HEK293 (cell line): Measurements from ENCODE around the gene C4BPB.

Experiments used
- SP3 ChIP-seq: fragments of 450-650 bp; formaldehyde crosslinking; IDR thresholded peaks from 2 replicates; pipeline ENCODE4 v1.5.1; 2016; ENCODE audit warnings: missing biosample characterization, missing genetic modification characterization
- ZNF510 ChIP-seq: fragments of 450-650 bp; formaldehyde crosslinking; IDR thresholded peaks from 2 replicates; pipeline ENCODE4 v1.5.1; 2018; ENCODE audit warnings: mild to moderate bottlenecking, missing genetic modification characterization, missing biosample characterization; ENCODE audit not compliant: insufficient replicate concordance
- ZNF624 ChIP-seq: fragments of 450-650 bp; formaldehyde crosslinking; IDR thresholded peaks from 2 replicates; pipeline ENCODE4 v1.5.1; 2017; ENCODE audit warnings: missing biosample characterization, missing genetic modification characterization
- ZNF785 ChIP-seq: fragments of 450-650 bp; formaldehyde crosslinking; IDR thresholded peaks from 2 replicates; pipeline ENCODE4 v1.5.1; 2016; ENCODE audit warnings: missing biosample characterization, missing genetic modification characterization
- TF ChIP-seq, protein P1 (sequence below): IDR thresholded peaks from 2 replicates; pipeline ENCODE4 v1.6.1; 2011; ENCODE audit warnings: mild to moderate bottlenecking, low read depth, low read length, borderline replicate concordance
- TF ChIP-seq, protein P2 (sequence below): fragments of 450-650 bp; formaldehyde crosslinking; IDR thresholded peaks from 2 replicates; pipeline ENCODE4 v1.5.1; 2016; ENCODE audit warnings: missing biosample characterization, missing genetic modification characterization
- TF ChIP-seq, protein P3 (sequence below): fragments of 450-650 bp; formaldehyde crosslinking; IDR thresholded peaks from 2 replicates; pipeline ENCODE4 v1.5.1; 2016; ENCODE audit warnings: missing biosample characterization, missing genetic modification characterization
- TF ChIP-seq, protein P4 (sequence below): fragments of 450-650 bp; formaldehyde crosslinking; IDR thresholded peaks from 2 replicates; pipeline ENCODE4 v1.5.1; 2017; ENCODE audit warnings: missing biosample characterization, missing genetic modification characterization

DNA sequence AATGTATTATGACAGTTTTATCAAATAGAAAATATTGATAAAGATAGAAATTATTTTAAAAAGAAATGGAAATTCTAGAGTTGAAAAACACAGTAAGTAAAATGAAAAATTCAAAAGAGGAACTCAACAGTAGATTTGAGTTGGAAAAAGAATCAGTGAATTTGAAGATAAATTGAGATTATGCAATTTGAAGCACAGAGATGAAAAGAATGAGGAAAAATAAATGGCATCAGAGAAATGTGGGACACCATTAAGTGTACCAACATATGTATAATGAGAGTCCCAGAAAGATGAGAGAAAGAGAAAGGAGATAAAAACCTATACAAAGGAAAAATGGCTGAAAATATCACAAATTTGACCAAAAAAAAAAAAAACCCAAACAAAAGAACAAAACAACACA lies 40.4 kb downstream of the C4BPB start:
- no peak for TF ChIP-seq ZNF785 (tag by site-specific recombination)
- TF ChIP-seq, protein P1, sequence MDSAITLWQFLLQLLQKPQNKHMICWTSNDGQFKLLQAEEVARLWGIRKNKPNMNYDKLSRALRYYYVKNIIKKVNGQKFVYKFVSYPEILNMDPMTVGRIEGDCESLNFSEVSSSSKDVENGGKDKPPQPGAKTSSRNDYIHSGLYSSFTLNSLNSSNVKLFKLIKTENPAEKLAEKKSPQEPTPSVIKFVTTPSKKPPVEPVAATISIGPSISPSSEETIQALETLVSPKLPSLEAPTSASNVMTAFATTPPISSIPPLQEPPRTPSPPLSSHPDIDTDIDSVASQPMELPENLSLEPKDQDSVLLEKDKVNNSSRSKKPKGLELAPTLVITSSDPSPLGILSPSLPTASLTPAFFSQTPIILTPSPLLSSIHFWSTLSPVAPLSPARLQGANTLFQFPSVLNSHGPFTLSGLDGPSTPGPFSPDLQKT, result no peak
- TF ChIP-seq, protein P2, sequence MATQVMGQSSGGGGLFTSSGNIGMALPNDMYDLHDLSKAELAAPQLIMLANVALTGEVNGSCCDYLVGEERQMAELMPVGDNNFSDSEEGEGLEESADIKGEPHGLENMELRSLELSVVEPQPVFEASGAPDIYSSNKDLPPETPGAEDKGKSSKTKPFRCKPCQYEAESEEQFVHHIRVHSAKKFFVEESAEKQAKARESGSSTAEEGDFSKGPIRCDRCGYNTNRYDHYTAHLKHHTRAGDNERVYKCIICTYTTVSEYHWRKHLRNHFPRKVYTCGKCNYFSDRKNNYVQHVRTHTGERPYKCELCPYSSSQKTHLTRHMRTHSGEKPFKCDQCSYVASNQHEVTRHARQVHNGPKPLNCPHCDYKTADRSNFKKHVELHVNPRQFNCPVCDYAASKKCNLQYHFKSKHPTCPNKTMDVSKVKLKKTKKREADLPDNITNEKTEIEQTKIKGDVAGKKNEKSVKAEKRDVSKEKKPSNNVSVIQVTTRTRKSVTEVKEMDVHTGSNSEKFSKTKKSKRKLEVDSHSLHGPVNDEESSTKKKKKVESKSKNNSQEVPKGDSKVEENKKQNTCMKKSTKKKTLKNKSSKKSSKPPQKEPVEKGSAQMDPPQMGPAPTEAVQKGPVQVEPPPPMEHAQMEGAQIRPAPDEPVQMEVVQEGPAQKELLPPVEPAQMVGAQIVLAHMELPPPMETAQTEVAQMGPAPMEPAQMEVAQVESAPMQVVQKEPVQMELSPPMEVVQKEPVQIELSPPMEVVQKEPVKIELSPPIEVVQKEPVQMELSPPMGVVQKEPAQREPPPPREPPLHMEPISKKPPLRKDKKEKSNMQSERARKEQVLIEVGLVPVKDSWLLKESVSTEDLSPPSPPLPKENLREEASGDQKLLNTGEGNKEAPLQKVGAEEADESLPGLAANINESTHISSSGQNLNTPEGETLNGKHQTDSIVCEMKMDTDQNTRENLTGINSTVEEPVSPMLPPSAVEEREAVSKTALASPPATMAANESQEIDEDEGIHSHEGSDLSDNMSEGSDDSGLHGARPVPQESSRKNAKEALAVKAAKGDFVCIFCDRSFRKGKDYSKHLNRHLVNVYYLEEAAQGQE, result no peak
- TF ChIP-seq, protein P3, sequence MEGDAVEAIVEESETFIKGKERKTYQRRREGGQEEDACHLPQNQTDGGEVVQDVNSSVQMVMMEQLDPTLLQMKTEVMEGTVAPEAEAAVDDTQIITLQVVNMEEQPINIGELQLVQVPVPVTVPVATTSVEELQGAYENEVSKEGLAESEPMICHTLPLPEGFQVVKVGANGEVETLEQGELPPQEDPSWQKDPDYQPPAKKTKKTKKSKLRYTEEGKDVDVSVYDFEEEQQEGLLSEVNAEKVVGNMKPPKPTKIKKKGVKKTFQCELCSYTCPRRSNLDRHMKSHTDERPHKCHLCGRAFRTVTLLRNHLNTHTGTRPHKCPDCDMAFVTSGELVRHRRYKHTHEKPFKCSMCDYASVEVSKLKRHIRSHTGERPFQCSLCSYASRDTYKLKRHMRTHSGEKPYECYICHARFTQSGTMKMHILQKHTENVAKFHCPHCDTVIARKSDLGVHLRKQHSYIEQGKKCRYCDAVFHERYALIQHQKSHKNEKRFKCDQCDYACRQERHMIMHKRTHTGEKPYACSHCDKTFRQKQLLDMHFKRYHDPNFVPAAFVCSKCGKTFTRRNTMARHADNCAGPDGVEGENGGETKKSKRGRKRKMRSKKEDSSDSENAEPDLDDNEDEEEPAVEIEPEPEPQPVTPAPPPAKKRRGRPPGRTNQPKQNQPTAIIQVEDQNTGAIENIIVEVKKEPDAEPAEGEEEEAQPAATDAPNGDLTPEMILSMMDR (tag by site-specific recombination), result no peak
- TF ChIP-seq, protein P4, sequence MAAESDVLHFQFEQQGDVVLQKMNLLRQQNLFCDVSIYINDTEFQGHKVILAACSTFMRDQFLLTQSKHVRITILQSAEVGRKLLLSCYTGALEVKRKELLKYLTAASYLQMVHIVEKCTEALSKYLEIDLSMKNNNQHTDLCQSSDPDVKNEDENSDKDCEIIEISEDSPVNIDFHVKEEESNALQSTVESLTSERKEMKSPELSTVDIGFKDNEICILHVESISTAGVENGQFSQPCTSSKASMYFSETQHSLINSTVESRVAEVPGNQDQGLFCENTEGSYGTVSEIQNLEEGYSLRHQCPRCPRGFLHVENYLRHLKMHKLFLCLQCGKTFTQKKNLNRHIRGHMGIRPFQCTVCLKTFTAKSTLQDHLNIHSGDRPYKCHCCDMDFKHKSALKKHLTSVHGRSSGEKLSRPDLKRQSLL, result no peak
- TF ChIP-seq SP3 (tag by site-specific recombination), result no peak
- TF ChIP-seq ZNF510 (tag by site-specific recombination), result no peak
- no peak for TF ChIP-seq ZNF624 (tag by site-specific recombination)
